HL-60 (cell line): ENCODE results near the gene HOXA13.

Experiments used
- DNase-seq, 2 experiments: peaks; one replicate each; pipeline ENCODE4 v3.0.0-alpha.2; 2010 to 2020; ENCODE audit warnings: low read depth in 1 of 2, low spot score in 1 of 2
- H3K27ac ChIP-seq: fragments of 250-450 bp; sonication (Bioruptor Pico); replicated peaks from 2 replicates; pipeline ENCODE4 v1.5.1; 2020; ENCODE audit warnings: mild to moderate bottlenecking, moderate library complexity
- H3K27me3 ChIP-seq: fragments of 250-450 bp; sonication (Bioruptor Pico); 2 replicates; pipeline ENCODE4 v1.5.1; 2021; ENCODE audit warnings: mild to moderate bottlenecking, moderate library complexity; ENCODE audit not compliant: insufficient read depth, poor library complexity, severe bottlenecking
- H3K4me3 ChIP-seq: replicated peaks from 2 replicates; pipeline ENCODE4 v1.5.1; 2011; ENCODE audit warnings: mild to moderate bottlenecking, control low read depth, low read length; ENCODE audit not compliant: insufficient read depth
- GABPA ChIP-seq: IDR thresholded peaks from 2 replicates; pipeline ENCODE4 v1.6.1; 2012; ENCODE audit warnings: low read depth
- POLR2AphosphoS5 ChIP-seq: IDR thresholded peaks from 2 replicates; pipeline ENCODE4 v1.6.1; 2012; ENCODE audit warnings: low read depth
- SPI1 ChIP-seq: IDR thresholded peaks from 2 replicates; pipeline ENCODE4 v1.6.1; 2012; ENCODE audit warnings: low read depth, mild to moderate bottlenecking, borderline replicate concordance
- TF ChIP-seq, protein P1 (sequence below): IDR thresholded peaks from one replicate; pipeline ENCODE4 v1.5.1; 2011; ENCODE audit warnings: low read length, control low read depth, inconsistent platforms; ENCODE audit not compliant: insufficient read depth
- TF ChIP-seq, protein P2 (sequence below): IDR thresholded peaks from 2 replicates; pipeline ENCODE4 v1.6.1; 2012; ENCODE audit warnings: low read depth; ENCODE audit not compliant: insufficient replicate concordance

Gene HOXA13

DNA sequence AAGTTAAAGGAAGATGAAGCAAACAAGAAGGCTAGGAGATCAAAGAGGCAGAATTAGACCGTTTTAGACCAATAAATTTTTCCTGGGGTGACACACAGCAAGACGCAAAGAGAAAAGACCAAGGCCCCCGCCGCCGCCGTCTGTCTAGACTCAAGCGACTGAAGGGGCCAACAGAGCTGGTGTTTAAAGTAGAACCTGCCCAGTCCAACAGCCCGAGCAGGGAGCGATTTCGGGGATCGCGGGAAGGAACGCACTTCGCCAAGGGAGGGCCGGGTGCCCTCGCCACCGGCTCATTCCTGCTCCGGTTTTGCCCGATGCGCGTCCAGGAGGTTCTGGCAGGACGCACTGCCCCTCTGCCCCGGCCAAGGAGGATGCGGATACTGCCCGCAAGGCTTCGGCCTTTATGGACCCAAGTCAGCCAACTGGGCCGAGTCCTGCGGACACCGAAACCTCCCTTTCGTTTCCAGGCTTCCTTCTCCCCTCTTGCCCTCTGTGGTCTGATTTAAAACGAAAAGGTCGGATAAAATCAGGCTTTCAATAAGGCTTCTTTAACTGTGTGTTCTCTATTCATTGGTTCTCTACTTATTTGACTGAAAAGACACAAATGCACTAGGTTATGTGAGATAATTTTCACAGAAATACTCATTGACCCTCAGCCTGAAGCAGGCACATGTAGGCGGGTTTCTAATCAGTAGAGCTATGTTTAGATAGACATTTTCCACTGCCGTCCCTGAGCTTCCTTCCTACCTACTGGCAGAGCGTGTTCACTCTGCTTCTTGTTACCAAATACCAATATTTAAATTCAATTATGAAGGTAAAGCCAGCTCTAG lies 41.2 kb downstream of the HOXA13 start:
- Histone ChIP-seq H3K4me3 (no peak overlapping the region), H3K27ac (no peak overlapping the region), H3K27me3 (peaks cover 57% of the 10 kb centered on the region)
- no peak for DNase-seq
- TF ChIP-seq, protein P1, sequence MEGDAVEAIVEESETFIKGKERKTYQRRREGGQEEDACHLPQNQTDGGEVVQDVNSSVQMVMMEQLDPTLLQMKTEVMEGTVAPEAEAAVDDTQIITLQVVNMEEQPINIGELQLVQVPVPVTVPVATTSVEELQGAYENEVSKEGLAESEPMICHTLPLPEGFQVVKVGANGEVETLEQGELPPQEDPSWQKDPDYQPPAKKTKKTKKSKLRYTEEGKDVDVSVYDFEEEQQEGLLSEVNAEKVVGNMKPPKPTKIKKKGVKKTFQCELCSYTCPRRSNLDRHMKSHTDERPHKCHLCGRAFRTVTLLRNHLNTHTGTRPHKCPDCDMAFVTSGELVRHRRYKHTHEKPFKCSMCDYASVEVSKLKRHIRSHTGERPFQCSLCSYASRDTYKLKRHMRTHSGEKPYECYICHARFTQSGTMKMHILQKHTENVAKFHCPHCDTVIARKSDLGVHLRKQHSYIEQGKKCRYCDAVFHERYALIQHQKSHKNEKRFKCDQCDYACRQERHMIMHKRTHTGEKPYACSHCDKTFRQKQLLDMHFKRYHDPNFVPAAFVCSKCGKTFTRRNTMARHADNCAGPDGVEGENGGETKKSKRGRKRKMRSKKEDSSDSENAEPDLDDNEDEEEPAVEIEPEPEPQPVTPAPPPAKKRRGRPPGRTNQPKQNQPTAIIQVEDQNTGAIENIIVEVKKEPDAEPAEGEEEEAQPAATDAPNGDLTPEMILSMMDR: no peak
- TF ChIP-seq SPI1: no peak
- TF ChIP-seq, protein P2, sequence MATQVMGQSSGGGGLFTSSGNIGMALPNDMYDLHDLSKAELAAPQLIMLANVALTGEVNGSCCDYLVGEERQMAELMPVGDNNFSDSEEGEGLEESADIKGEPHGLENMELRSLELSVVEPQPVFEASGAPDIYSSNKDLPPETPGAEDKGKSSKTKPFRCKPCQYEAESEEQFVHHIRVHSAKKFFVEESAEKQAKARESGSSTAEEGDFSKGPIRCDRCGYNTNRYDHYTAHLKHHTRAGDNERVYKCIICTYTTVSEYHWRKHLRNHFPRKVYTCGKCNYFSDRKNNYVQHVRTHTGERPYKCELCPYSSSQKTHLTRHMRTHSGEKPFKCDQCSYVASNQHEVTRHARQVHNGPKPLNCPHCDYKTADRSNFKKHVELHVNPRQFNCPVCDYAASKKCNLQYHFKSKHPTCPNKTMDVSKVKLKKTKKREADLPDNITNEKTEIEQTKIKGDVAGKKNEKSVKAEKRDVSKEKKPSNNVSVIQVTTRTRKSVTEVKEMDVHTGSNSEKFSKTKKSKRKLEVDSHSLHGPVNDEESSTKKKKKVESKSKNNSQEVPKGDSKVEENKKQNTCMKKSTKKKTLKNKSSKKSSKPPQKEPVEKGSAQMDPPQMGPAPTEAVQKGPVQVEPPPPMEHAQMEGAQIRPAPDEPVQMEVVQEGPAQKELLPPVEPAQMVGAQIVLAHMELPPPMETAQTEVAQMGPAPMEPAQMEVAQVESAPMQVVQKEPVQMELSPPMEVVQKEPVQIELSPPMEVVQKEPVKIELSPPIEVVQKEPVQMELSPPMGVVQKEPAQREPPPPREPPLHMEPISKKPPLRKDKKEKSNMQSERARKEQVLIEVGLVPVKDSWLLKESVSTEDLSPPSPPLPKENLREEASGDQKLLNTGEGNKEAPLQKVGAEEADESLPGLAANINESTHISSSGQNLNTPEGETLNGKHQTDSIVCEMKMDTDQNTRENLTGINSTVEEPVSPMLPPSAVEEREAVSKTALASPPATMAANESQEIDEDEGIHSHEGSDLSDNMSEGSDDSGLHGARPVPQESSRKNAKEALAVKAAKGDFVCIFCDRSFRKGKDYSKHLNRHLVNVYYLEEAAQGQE: no peak
- no peak for TF ChIP-seq POLR2AphosphoS5
- TF ChIP-seq GABPA: no peak

GRCh38 chr7:27157702-27158431 lies 42.0 kb downstream of the HOXA13 start:
- no peak overlapping the region for H3K27ac ChIP-seq

More at GRCh38 chr7:27157702-27158431, 42.0 kb downstream of the HOXA13 start:
- TF ChIP-seq, protein P2: no peak
- TF ChIP-seq, protein P1: no peak
- TF ChIP-seq POLR2AphosphoS5: no peak
- no peak for TF ChIP-seq GABPA
- TF ChIP-seq SPI1: no peak
- no peak for DNase-seq
- no peak overlapping the region for H3K4me3 ChIP-seq
- H3K27me3 ChIP-seq: peaks cover 62% of the 10 kb centered on the region
